Tibial nerve (tissue), 4 donors: ENCODE data around the gene C1QTNF6. TPM values are rescaled to one million over a fixed set of nuclear protein-coding genes. Genes with fewer than 3 reads are reported as not detected.

ENCODE experiments used
- DNase-seq, 2 donors: peaks; one replicate each; pipeline ENCODE4 v3.0.0-alpha.2; 2019; ENCODE audit warnings: low spot score in 2 of 2
- H3K27ac ChIP-seq, 4 donors: fragments of 200-600 bp; sonication (generic) in 3 of 4; one replicate each; pipeline ENCODE4 v1.5.1; 2017 to 2019; ENCODE audit warnings: mild to moderate bottlenecking in 1 of 4
- H3K27me3 ChIP-seq, 2 donors: fragments of 200-600 bp; sonication (generic) in 1 of 2; one replicate each; pipeline versions ENCODE4 v1.5.1 to v1.6.0; 2017 to 2019
- H3K36me3 ChIP-seq, 3 donors: fragments of 200-600 bp; sonication (generic); one replicate each; pipeline ENCODE4 v1.5.1; 2018 to 2019
- H3K4me1 ChIP-seq, 4 donors: fragments of 200-600 bp; sonication (generic) in 3 of 4; one replicate each; pipeline ENCODE4 v1.5.1; 2017 to 2019
- H3K4me3 ChIP-seq, 4 donors: fragments of 200-600 bp; sonication (generic) in 3 of 4; one replicate each; pipeline ENCODE4 v1.5.1; 2017 to 2019; ENCODE audit warnings: mild to moderate bottlenecking in 1 of 4, moderate library complexity in 1 of 4
- H3K9me3 ChIP-seq, 4 donors: fragments of 200-600 bp; sonication (generic) in 3 of 4; one replicate each; pipeline ENCODE4 v1.5.1; 2017 to 2019
- EP300 ChIP-seq, 2 donors: sonication (generic); formaldehyde crosslinking; IDR thresholded peaks; one replicate each; pipeline ENCODE4 v1.6.1; 2017; ENCODE audit warnings: antibody characterized with exemption in 2 of 2, mild to moderate bottlenecking in 1 of 2
- POLR2A ChIP-seq, 2 donors: fragments of 450-650 bp; IDR thresholded peaks; one replicate each; pipeline ENCODE4 v1.6.1; 2017; ENCODE audit warnings: antibody characterized with exemption in 2 of 2, mild to moderate bottlenecking in 2 of 2, moderate library complexity in 2 of 2
- WGBS, 2 donors: methylation state at CpG; one replicate each; pipeline ENCODE4 v1.1.5; 2018; 5-methylcytosine and 5-hydroxymethylcytosine counted together
- total RNA-seq, 4 donors: library from RNA; depleted of rRNA; stranded (reverse); fragments of >200 nt; gene quantifications; one replicate each; pipeline ENCODE4 v1.1.0, GENCODE V29; 2016
- TF ChIP-seq, protein P1 (sequence below), 5 experiments: fragments of 200-600 bp in 3 of 5; fragments of 450-650 bp in 2 of 5; sonication (generic) in 3 of 5; IDR thresholded peaks; one replicate each; pipeline ENCODE4 v1.5.1; 2016 to 2019; ENCODE audit warnings: antibody characterized with exemption in 5 of 5, mild to moderate bottlenecking in 3 of 5, moderate library complexity in 2 of 5

Gene C1QTNF6
- total RNA-seq, 4 donors from 2014 or later, result 2.6 to 3.9 (median 3.4) TPM

DNA sequence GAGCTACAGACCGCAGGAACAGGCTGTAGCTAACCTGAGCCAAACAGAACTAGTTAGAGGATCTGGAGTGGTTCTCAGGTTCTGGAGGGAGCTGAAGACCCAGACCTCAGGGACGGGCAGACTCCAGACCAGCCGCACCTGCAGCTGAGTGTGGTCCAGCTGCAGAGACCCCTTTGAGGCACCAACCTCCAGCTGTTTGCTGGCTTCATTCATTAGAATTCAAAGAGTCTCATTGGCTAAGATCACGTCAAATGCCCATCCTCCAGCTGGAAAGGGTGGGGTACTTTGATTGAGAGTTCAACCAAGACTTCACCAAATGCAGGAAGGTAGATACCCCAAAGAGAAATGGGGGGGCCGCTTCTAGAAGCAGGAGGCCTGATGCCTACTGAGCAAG, 25.0 kb downstream of the C1QTNF6 start:
- TF ChIP-seq POLR2A (IDR thresholded peaks at IDR 0.05) (no peak), EP300 (IDR thresholded peaks at IDR 0.05) (no peak)
- TF ChIP-seq, protein P1, sequence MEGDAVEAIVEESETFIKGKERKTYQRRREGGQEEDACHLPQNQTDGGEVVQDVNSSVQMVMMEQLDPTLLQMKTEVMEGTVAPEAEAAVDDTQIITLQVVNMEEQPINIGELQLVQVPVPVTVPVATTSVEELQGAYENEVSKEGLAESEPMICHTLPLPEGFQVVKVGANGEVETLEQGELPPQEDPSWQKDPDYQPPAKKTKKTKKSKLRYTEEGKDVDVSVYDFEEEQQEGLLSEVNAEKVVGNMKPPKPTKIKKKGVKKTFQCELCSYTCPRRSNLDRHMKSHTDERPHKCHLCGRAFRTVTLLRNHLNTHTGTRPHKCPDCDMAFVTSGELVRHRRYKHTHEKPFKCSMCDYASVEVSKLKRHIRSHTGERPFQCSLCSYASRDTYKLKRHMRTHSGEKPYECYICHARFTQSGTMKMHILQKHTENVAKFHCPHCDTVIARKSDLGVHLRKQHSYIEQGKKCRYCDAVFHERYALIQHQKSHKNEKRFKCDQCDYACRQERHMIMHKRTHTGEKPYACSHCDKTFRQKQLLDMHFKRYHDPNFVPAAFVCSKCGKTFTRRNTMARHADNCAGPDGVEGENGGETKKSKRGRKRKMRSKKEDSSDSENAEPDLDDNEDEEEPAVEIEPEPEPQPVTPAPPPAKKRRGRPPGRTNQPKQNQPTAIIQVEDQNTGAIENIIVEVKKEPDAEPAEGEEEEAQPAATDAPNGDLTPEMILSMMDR (IDR thresholded peaks at IDR 0.05), result no peak
- Histone ChIP-seq H3K27me3 (no peaks in the 10 kb centered on the region), H3K9me3 (peaks cover 0 to 4% (median 0%) of the 10 kb centered on the region in 4 donors), H3K36me3 (no peaks in the 10 kb centered on the region), H3K27ac (peak overlapping the region in 1 of 4 donors; percentile 10), H3K4me3 (no peak overlapping the region), H3K4me1 (peaks cover 0 to 8% (median 4%) of the 10 kb centered on the region in 4 donors)
- DNase-seq, result no peak
- 76 to 77% methylated on average over 3 to 5 of the region's 5 CpGs for WGBS, 2 donors

DNA sequence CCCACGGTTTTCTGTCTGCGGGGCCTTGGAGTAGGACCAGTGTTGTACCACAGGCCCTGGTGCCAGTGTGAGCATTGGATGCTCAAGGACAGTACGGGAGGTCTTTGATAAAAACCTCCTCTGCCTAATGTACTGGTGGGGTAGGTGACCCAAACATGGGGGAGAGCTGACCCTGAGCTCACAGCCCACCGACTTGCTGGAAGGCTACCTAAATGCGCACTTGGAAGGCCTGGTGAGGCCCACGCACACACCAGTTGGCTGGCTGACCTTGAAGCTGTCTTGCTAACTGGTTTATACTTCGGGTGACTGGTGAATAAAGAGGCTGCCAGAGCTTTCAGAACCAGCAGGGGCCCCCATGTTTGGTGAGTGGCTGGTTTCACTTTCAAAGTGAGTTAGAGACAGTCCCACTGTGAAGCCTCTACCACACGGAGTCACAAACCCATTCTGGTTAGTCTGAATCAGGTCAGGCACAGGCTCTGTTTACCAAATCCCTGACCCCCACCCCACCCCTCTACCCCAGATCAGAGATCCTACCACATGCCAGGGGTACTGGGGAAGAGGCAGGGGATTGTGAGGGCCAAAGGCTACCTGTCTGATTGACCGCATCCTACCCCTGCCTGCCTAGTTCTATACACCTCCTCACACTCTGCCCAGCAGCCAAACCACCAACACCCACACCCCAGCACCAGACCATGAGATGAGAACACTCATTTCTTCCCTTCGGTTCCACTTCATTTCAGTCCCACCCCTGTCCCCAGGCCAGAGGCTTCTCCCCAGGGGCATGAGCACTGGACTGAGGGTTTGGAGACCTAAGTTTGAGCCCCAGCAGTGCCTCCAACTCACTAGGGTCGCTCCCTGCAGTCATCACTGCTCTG, 25.6 kb downstream of the C1QTNF6 start:
- peaks cover 0 to 4% (median 0%) of the 10 kb centered on the region in 4 donors for H3K9me3 ChIP-seq
- TF ChIP-seq, protein P1 (IDR thresholded peaks at IDR 0.05), result no peak
- TF ChIP-seq POLR2A (IDR thresholded peaks at IDR 0.05) (no peak), EP300 (IDR thresholded peaks at IDR 0.05) (no peak)
- peaks cover 0 to 8% (median 4%) of the 10 kb centered on the region in 4 donors for H3K4me1 ChIP-seq
- H3K4me3 ChIP-seq, result no peak overlapping the region
- H3K27ac ChIP-seq, result peak overlapping the region in 1 of 4 donors; percentile 53
- no peak for DNase-seq
- WGBS, 2 donors, result 70 to 74% methylated on average over 11 of the region's 11 CpGs
- H3K36me3 ChIP-seq, result no peaks in the 10 kb centered on the region
- H3K27me3 ChIP-seq, result no peaks in the 10 kb centered on the region

DNA sequence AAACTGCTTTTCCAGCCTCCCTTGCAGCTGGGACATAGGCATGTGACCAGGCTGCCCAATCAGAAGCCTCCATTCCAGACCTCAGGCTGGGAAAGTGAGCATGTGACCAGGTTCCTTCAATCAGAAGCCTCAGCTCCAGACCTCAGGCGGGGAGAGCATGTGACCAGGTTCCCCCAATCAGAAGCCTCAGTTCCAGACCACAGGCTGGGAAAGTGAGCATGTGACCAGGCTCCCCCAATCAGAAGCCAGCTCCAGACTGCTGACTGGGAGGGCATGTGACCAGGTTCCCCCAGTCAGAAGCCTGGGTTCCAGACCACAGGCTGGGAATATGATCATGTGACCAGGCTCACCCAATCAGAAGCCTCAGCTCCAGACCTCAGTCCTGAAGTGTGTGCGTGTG, 26.6 kb downstream of the C1QTNF6 start:
- no peak for DNase-seq
- Histone ChIP-seq H3K4me1 (peaks cover 0 to 8% (median 0%) of the 10 kb centered on the region in 4 donors), H3K27me3 (no peaks in the 10 kb centered on the region), H3K36me3 (no peaks in the 10 kb centered on the region), H3K27ac (no peak overlapping the region), H3K4me3 (no peak overlapping the region), H3K9me3 (peaks cover 0 to 4% (median 0%) of the 10 kb centered on the region in 4 donors)
- TF ChIP-seq POLR2A (IDR thresholded peaks at IDR 0.05), result no peak
- WGBS, 2 donors, result 70 to 100% methylated on average over 1 to 2 of the region's 2 CpGs

DNA sequence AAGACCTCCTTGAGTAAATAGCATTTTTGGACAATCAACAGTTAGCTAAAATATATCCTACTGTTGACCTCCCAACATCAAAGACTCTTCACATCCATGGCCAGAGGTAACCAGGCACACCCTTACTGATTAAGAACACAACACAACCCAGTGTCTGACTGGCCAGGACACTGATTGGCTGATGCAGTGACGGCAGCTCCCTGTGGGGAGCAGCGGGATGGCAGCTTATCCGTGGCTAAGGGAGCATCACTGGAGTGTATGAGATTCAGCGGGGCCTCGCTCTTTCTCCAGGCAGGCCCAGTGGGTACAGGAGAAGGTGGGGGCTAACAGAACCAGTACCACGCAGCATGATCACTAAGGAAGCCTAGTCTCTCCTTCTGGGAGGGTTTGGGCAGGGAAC, 28.0 kb downstream of the C1QTNF6 start:
- no peak for TF ChIP-seq EP300 (IDR thresholded peaks at IDR 0.05)
- no peak for TF ChIP-seq POLR2A (IDR thresholded peaks at IDR 0.05)
- TF ChIP-seq, protein P1 (IDR thresholded peaks at IDR 0.05), result no peak
- H3K36me3 ChIP-seq, result no peaks in the 10 kb centered on the region
- WGBS, 2 donors, result 44 to 48% methylated on average over 6 of the region's 6 CpGs
- no peak overlapping the region for H3K27ac ChIP-seq
- H3K4me1 ChIP-seq, result peaks cover 0 to 8% (median 0%) of the 10 kb centered on the region in 4 donors
- H3K4me3 ChIP-seq, result no peak overlapping the region
- peaks cover 0 to 12% (median 0%) of the 10 kb centered on the region in 4 donors for H3K9me3 ChIP-seq
- H3K27me3 ChIP-seq, result no peaks in the 10 kb centered on the region
- no peak for DNase-seq

DNA sequence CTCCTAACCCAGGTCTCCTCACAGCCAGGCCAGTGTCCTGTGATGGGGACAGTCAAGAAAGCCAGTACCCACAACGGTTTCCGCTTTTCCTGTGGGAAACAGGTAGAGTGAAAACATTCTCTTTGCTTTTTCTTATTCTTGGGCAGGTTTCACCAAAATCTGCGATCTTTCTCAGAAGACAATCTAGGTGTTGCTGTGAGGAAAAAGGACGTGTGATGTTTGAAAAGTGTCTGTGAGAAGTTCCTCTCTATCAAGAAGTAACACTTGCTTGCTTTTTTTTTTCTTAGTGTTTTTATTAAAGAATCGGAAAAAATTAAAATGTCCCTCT, 29.1 kb downstream of the C1QTNF6 start:
- TF ChIP-seq, protein P1 (IDR thresholded peaks at IDR 0.05), result no peak
- no peak for TF ChIP-seq EP300 (IDR thresholded peaks at IDR 0.05)
- Histone ChIP-seq H3K36me3 (no peaks in the 10 kb centered on the region), H3K27me3 (no peaks in the 10 kb centered on the region), H3K4me1 (peaks cover 0 to 8% (median 0%) of the 10 kb centered on the region in 4 donors), H3K27ac (no peak overlapping the region), H3K4me3 (no peak overlapping the region), H3K9me3 (peaks cover 0 to 14% (median 0%) of the 10 kb centered on the region in 4 donors)
- no peak for DNase-seq
- 82 to 85% methylated on average over 5 of the region's 5 CpGs for WGBS, 2 donors
